Suprapubic skin (tissue), 4 donors: ENCODE results near the gene RBM4. TPM values are rescaled to one million over a fixed set of nuclear protein-coding genes. Genes with fewer than 3 reads are reported as not detected.
"Not testable (repeated sequence)": the region's sequence is repeated elsewhere in the genome, so short reads cannot be mapped to it uniquely, and the experiment has no call there.

ENCODE experiments used
- DNase-seq, 2 donors: peaks; one replicate each; pipeline ENCODE4 v3.0.0-alpha.2; 2019; ENCODE audit warnings: low spot score in 2 of 2
- H3K27ac ChIP-seq: fragments of 200-600 bp; sonication (generic); one replicate; pipeline ENCODE4 v1.5.1; 2019
- H3K27me3 ChIP-seq: fragments of 200-600 bp; sonication (generic); one replicate; pipeline ENCODE4 v1.5.1; 2019
- H3K36me3 ChIP-seq: fragments of 200-600 bp; sonication (generic); one replicate; pipeline ENCODE4 v1.5.1; 2019
- H3K4me1 ChIP-seq: fragments of 200-600 bp; sonication (generic); one replicate; pipeline ENCODE4 v1.5.1; 2019
- H3K4me3 ChIP-seq: fragments of 200-600 bp; sonication (generic); one replicate; pipeline ENCODE4 v1.5.1; 2019; ENCODE audit warnings: mild to moderate bottlenecking
- H3K9me3 ChIP-seq: fragments of 200-600 bp; sonication (generic); one replicate; pipeline ENCODE4 v1.5.1; 2019
- EP300 ChIP-seq: sonication (generic); formaldehyde crosslinking; IDR thresholded peaks from one replicate; pipeline ENCODE4 v1.6.1; 2017; ENCODE audit warnings: antibody characterized with exemption
- POLR2A ChIP-seq, 2 donors: fragments of 450-650 bp; IDR thresholded peaks; one replicate each; pipeline ENCODE4 v1.6.1; 2017; ENCODE audit warnings: antibody characterized with exemption in 2 of 2, mild to moderate bottlenecking in 2 of 2, moderate library complexity in 2 of 2
- POLR2AphosphoS5 ChIP-seq, 3 donors: sonication (generic); formaldehyde crosslinking; IDR thresholded peaks; one replicate each; pipeline ENCODE4 v1.6.1; 2017; ENCODE audit warnings: antibody characterized with exemption in 3 of 3
- WGBS: methylation state at CpG from one replicate; pipeline ENCODE4 v1.1.5; 2018; 5-methylcytosine and 5-hydroxymethylcytosine counted together
- total RNA-seq, 4 donors: library from RNA; depleted of rRNA; stranded (reverse); fragments of >200 nt; gene quantifications; one replicate each; pipeline ENCODE4 v1.1.0, GENCODE V29; 2016
- TF ChIP-seq, protein P1 (sequence below), 2 donors: fragments of 200-600 bp in 1 of 2; fragments of 450-650 bp in 1 of 2; sonication (generic) in 1 of 2; IDR thresholded peaks; one replicate each; pipeline ENCODE4 v1.5.1; 2016 to 2019; ENCODE audit warnings: antibody characterized with exemption in 2 of 2, mild to moderate bottlenecking in 1 of 2, moderate library complexity in 1 of 2

RBM4 gene
- total RNA-seq, 4 donors from 2014 or later = 82.5 to 100.0 (median 91.4) TPM

DNA sequence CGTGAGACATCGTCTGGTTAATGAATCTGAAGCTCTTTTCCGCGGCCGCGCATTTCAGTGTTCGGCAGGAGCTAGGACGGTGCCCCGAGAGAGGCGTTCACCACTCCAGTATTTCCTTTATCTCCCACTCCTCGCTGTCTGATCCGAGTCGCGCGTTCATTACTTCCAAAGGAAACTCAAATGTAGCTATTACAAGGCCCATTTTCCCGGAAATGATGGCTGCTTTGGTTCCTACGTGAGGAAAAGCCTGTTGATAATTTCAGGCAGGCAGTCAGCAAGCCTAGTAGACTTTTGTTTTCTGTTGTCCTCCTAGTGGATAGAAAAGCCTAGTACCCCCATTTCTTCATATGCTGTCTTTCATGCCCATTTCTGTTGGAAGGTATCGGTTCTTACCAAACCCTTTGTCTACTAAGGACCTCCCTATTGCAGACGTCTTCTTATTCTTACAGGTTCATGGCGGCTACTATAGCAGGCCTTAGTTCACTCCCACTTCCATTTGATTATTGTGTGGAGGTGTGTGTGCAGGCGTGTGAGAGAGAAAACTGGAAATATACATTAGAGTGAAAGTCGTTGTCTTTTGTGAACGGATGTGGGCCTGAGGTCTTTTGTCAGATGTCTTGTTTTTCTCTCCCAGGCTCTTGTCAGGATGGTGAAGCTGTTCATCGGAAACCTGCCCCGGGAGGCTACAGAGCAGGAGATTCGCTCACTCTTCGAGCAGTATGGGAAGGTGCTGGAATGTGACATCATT, 737 bp downstream of the RBM4 start:
- Histone ChIP-seq H3K4me1 (peaks cover 74% of the 10 kb centered on the region), H3K4me3 (peak overlapping the region; percentile 62), H3K27ac (peak overlapping the region; percentile 87), H3K36me3 (peaks cover 34% of the 10 kb centered on the region), H3K27me3 (no peaks in the 10 kb centered on the region), H3K9me3 (no peaks in the 10 kb centered on the region)
- DNase-seq = no peak
- 1% methylated on average over 27 of the region's 27 CpGs for WGBS
- TF ChIP-seq POLR2AphosphoS5 (IDR thresholded peaks at IDR 0.05) = no peak
- TF ChIP-seq, protein P1, sequence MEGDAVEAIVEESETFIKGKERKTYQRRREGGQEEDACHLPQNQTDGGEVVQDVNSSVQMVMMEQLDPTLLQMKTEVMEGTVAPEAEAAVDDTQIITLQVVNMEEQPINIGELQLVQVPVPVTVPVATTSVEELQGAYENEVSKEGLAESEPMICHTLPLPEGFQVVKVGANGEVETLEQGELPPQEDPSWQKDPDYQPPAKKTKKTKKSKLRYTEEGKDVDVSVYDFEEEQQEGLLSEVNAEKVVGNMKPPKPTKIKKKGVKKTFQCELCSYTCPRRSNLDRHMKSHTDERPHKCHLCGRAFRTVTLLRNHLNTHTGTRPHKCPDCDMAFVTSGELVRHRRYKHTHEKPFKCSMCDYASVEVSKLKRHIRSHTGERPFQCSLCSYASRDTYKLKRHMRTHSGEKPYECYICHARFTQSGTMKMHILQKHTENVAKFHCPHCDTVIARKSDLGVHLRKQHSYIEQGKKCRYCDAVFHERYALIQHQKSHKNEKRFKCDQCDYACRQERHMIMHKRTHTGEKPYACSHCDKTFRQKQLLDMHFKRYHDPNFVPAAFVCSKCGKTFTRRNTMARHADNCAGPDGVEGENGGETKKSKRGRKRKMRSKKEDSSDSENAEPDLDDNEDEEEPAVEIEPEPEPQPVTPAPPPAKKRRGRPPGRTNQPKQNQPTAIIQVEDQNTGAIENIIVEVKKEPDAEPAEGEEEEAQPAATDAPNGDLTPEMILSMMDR (IDR thresholded peaks at IDR 0.05) = no peak
- no peak for TF ChIP-seq EP300
- TF ChIP-seq POLR2A (IDR thresholded peaks at IDR 0.05) = no peak

GRCh38 chr11:66639814-66640340, 1.4 kb downstream of the RBM4 start:
- not testable (repeated sequence) for H3K27me3 ChIP-seq, DNase-seq, H3K27ac ChIP-seq, H3K9me3 ChIP-seq
- peaks cover 36% of the 10 kb centered on the region for H3K36me3 ChIP-seq
- H3K4me1 ChIP-seq = peaks cover 78% of the 10 kb centered on the region
- WGBS = 58% methylated on average over 10 of the region's 10 CpGs
- peak overlapping the region; percentile 62 for H3K4me3 ChIP-seq

DNA sequence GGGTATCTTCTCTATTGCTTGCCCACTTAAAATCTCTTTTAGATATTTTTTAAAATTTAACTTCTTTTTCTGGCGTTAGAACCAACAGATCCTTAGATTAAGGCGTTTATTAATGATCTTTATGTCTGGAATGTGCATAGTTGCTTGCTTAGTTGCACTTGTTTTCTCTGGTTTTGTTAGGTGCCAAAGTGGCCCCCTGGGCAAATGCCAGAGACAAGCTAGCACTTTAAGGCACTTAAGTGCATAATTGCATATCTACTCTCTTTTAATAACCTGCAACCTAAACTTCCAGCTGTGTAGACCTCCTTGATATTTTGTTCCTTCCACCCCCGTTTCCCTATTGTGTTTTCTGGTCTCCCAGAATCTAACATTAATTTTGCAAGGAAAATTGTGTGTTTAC, 3.3 kb downstream of the RBM4 start:
- Histone ChIP-seq H3K36me3 (peaks cover 56% of the 10 kb centered on the region), H3K4me1 (peaks cover 81% of the 10 kb centered on the region), H3K27me3 (no peaks in the 10 kb centered on the region), H3K4me3 (peak overlapping the region; percentile 62), H3K9me3 (no peaks in the 10 kb centered on the region), H3K27ac (no peak overlapping the region)
- no peak for DNase-seq
- WGBS = 26% methylated on average over 3 of the region's 3 CpGs
- no peak for TF ChIP-seq POLR2A (IDR thresholded peaks at IDR 0.05)
- TF ChIP-seq EP300 = no peak
- TF ChIP-seq POLR2AphosphoS5 (IDR thresholded peaks at IDR 0.05) = no peak
- TF ChIP-seq, protein P1 (IDR thresholded peaks at IDR 0.05) = no peak

DNA sequence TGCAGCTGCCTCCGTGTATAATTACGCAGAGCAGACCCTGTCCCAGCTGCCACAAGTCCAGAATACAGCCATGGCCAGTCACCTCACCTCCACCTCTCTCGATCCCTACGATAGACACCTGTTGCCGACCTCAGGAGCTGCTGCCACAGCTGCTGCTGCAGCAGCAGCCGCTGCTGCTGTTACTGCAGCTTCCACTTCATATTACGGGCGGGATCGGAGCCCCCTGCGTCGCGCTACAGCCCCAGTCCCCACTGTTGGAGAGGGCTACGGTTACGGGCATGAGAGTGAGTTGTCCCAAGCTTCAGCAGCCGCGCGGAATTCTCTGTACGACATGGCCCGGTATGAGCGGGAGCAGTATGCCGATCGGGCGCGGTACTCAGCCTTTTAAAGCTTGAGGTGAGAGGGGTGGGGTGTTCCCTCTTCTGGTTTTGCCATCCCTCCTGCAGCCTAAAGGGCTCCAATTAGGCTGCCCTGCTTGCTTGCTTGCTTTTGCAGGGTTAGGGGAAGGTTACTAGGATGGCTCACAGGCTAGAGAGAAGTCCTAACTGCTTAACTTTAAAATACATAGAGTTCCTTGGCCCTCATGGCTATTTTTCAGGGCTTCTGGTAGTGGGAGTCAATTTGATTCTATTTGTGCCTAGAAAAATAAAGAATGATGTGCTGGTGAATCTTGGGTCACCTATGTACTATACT, 5.4 kb downstream of the RBM4 start:
- peaks cover 69% of the 10 kb centered on the region for H3K4me1 ChIP-seq
- no peaks in the 10 kb centered on the region for H3K9me3 ChIP-seq
- DNase-seq = no peak
- 92% methylated on average over 19 of the region's 24 CpGs for WGBS
- H3K4me3 ChIP-seq = no peak overlapping the region
- H3K27ac ChIP-seq = no peak overlapping the region
- no peak for TF ChIP-seq POLR2AphosphoS5 (IDR thresholded peaks at IDR 0.05)
- TF ChIP-seq, protein P1 (IDR thresholded peaks at IDR 0.05) = no peak
- no peak for TF ChIP-seq EP300
- TF ChIP-seq POLR2A (IDR thresholded peaks at IDR 0.05) = no peak
- peaks cover 75% of the 10 kb centered on the region for H3K36me3 ChIP-seq
- no peaks in the 10 kb centered on the region for H3K27me3 ChIP-seq

GRCh38 chr11:66646828-66647227, 8.3 kb downstream of the RBM4 start:
- WGBS = 72% methylated on average over 4 of the region's 4 CpGs
- no peak for DNase-seq
- TF ChIP-seq POLR2AphosphoS5 (IDR thresholded peaks at IDR 0.05) (no peak), EP300 (no peak), POLR2A (IDR thresholded peaks at IDR 0.05) (no peak)
- Histone ChIP-seq H3K36me3 (peaks cover 81% of the 10 kb centered on the region), H3K4me3 (no peak overlapping the region), H3K4me1 (peaks cover 49% of the 10 kb centered on the region), H3K27ac (no peak overlapping the region), H3K9me3 (no peaks in the 10 kb centered on the region), H3K27me3 (no peaks in the 10 kb centered on the region)

- Histone ChIP-seq H3K4me3 (no peak overlapping the region), H3K9me3 (no peaks in the 10 kb centered on the region), H3K4me1 (peaks cover 20% of the 10 kb centered on the region), H3K36me3 (peaks cover 81% of the 10 kb centered on the region), H3K27me3 (no peaks in the 10 kb centered on the region), H3K27ac (no peak overlapping the region)
- TF ChIP-seq POLR2AphosphoS5 (IDR thresholded peaks at IDR 0.05) (no peak), EP300 (no peak), POLR2A (IDR thresholded peaks at IDR 0.05) (no peak)
- TF ChIP-seq, protein P1 (IDR thresholded peaks at IDR 0.05) = no peak
- 92% methylated on average over 5 of the region's 5 CpGs for WGBS
- no peak for DNase-seq
Observed at GRCh38 chr11:66649903-66650302, 11.4 kb downstream of the RBM4 start.
